GM21529 (cell line): ENCODE data around the gene C1orf94.
"Not testable (repeated sequence)": the region's sequence is repeated elsewhere in the genome, so short reads cannot be mapped to it uniquely, and the experiment has no call there.

Source experiments
- ATAC-seq: cut with Tn5 transposase; IDR thresholded peaks from one replicate; pipeline ENCODE4 v1.9.1; 2021; ENCODE audit not compliant: unreplicated experiment

The C1orf94 gene

DNA sequence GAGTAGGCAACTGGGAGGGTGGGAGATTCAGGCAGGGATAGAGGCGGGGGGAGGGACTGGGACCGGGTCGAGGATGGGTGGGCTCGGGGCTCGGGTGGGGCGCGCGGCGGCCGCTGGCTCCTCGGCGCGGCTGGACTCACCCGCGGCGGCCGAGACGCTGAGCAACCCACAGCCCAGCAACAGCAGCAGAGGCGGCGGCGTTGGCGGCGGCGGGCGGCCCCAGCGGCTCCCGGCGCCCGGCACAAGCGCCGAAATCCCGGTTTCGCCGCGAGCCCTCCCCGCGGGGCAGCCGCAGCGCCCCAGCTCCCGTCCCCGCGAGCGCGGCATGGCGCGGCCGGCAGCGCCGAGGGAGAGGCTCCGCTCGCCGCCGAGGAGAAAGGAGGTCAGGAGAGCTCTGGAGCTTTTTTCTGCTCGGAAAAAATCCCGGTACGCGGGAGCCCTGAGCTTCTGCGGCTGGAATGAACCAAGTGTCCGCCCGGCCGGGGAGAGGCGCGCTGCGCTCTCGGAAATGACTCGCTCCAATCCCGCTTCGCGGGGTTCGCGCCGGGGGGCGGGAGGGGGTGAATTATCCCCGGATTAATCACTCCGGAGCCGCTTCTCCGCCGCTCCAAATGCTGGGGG is 11.8 kb upstream of the C1orf94 start, which contains the start of gene CSMD2:
Gene CSMD2, minus strand, starts transcription at position 460 of the 621 bp plus-strand sequence. Its CDS starts 133 bp downstream, at position 327.
- ATAC-seq, result no peak

- no peak for ATAC-seq
Measured at GRCh38 chr1:34165422-34165921, 11.2 kb upstream of the C1orf94 start.

DNA sequence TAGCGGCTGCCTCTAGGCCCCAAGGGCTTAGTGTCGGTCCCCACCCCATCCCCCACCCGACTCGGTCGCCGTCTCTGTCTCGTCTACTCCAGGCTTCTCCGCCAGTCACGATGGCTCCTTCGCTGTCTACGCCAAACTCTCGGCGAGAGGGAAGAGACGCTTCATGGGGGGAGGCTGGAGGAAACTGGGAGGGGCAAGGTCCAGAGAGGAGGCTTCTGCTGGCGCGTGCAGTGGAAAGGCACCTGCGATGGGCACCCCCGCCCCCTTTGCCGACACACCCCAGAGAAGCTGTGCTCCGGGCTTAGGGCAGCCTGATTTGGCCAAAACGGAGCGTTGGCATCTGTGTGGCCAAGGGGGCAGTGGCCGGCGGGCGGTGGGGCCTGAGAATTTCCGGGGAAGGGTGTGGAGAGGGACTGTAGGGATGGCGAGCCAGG is 10.5 kb upstream of the C1orf94 start:
- no peak for ATAC-seq

GRCh38 chr1:34166625-34167361 is 9.9 kb upstream of the C1orf94 start:
- no peak for ATAC-seq

- ATAC-seq, result no peak
Measured at GRCh38 chr1:34167389-34167788, 9.3 kb upstream of the C1orf94 start.

- no peak for ATAC-seq
Measured at GRCh38 chr1:34175744-34176143, 963 bp upstream of the C1orf94 start.

DNA sequence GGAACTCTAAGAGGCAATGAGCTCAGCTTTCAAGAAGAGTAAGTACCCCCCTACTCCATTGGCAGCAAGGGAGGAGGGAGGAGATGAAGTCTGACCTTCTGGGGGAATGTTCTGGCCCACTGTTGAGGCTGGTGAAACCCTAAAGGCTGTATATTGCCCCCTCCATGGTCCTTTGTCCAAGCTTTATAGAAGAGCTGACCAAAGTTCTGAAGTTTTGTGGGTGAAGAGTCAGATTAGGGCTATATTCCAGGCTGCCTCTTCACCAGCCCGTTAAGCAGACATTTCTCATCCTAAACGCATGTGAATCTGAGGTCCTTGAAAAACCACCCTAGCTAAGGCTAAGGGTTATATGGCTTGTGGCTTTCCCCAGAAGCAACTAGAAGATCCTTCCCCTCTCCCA is 1.4 kb downstream of the C1orf94 start:
- no peak for ATAC-seq

DNA sequence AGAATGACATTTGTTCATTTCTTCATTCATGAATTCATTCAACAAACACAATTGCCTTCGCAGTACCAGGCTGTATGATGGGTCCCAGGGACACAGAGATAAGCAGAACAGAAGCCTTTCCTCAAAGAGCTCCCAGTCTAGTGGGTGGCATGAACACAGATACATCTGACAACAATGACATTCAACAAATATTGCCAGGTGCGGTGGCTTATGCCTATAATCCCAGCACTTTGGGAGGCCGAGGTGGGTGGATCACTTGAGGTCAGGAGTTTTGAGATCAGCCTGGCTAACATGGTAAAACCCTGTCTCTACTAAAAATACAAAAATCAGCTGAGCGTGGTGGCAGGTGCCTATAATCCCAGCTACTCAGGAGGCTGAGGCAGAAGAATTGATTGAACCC is 6.7 kb downstream of the C1orf94 start:
- ATAC-seq, result not testable (repeated sequence)

- no peak for ATAC-seq
Measured at GRCh38 chr1:34186741-34187494, 10.2 kb downstream of the C1orf94 start.

DNA sequence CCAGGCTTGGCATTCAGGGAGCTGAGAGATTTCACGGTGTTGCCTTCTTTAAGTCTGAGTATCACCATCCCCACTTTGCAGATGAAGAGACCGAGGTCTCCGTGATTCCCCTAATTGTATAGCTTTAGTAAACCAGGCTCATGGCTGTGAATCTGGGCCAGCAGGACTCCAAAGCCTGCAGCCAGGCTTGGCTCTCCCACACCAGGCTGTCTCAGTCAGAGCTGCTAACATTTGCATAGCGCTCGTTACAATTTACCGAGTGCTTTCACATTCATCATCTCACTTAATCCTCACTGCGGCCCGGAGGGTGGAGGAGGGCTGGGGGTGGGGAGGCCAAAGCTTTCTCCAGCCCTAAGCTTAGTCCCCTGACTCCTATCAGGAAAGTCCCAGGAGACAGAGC is 11.7 kb downstream of the C1orf94 start:
- ATAC-seq, result no peak

GRCh38 chr1:34188985-34189384 is 12.3 kb downstream of the C1orf94 start:
- no peak for ATAC-seq

- no peak for ATAC-seq
Measured at GRCh38 chr1:34190692-34191091, 14.0 kb downstream of the C1orf94 start.

GRCh38 chr1:34192621-34193020 is 15.9 kb downstream of the C1orf94 start:
- no peak for ATAC-seq

DNA sequence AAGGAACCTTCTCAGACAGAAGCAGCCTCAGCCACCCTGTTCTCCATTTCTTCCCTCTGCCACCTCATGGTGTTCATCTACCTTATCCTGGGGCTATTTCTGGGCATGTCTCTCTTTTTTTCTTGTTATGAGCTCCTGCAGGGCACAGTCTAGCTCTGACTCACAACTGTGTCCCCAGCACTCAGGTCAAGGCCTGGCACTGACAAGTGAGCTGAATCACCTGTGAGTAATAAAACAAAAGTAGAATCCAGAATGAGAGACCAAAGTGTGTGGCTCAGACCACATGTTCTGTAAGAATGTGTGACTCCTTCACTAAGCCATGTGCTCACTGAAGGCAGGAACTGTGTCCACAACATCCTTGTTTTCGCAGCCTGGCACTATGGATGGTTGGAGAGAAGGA is 23.2 kb downstream of the C1orf94 start:
- ATAC-seq, result no peak

- ATAC-seq, result no peak
Measured at GRCh38 chr1:34212673-34213072, 36.0 kb downstream of the C1orf94 start.

DNA sequence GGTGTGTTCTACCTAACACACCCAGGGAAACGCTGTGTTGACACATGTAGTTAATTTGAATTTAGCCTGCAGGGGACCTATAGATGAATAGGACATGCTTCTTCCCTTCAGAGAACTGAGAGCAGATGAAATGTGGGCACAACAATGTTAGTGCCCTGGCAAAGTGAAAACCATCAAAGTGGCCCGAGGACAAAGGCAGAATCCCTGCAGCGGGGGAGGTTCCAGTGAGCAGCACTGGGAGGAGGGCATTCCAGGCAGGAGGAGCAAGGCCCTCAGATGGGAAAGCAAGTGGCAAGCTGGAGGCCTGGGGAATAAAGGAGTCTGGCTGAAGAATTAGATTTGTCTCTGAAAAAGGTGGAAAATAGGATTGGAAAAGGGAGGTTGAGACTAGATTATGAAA is 37.2 kb downstream of the C1orf94 start:
- no peak for ATAC-seq

- no peak for ATAC-seq
Measured at GRCh38 chr1:34231441-34231840, 54.7 kb downstream of the C1orf94 start.

DNA sequence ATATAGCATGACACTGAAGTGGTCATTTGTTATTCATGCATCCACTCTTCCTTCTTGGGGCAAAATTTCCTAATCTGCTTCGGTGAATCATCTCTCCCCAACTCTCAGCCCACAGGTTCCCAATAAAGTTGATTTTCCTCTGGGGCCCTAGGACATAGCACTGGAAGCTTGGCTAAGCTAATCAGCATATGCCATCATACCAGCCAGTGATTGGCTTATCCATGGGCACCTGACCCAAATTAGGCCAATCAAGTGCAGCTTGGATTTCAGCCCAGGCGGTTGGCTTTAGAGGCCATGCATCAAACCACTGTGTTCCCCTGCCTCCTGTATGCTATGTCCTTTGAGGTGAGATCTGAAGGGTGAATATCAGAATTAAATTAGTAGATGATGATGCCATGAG is 58.9 kb downstream of the C1orf94 start:
- ATAC-seq, result no peak

DNA sequence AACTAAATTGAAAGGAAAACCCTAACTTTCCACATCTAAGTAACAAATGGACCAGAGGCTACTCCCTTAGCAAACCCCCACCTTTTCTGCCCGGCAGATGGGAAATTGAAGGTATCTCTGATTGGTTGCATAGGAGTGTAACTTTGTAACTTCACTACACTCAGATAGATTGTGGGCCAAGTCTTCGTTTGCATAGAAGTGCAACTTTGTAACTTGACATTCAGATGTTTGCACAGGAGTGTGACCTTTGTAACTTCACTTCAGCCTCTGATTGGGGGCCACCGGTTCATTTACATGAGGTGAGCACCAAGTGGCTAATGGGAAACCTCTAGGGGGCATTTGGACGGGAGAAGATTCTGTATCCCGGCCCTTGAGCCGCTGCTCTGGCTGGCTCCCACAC is 59.4 kb downstream of the C1orf94 start:
- no peak for ATAC-seq

- ATAC-seq, result no peak
Measured at GRCh38 chr1:34237151-34237815, 60.6 kb downstream of the C1orf94 start.

DNA sequence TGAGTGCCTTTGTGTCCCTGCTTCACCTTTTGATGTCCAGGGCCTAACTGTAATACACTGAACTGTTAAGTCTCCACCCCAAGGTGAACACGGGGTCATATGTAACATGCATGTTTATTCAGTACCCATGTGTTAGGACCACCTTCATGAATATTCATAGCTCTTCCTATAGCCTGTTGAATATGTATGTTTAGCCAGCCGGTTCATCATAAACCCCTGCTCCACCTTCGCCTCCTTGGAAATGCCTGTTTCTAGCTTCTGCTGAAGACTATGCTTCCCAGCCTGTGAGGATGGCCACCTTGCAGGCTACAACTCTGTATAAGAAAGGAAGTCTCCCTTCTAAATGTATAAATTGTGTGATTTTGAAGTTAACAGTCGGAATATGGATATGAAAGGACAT is 69.3 kb downstream of the C1orf94 start:
- no peak for ATAC-seq
